CD14-positive monocyte (primary cell): Measurements from ENCODE around the gene CXADR. TPM values are rescaled to one million over a fixed set of nuclear protein-coding genes. Genes with fewer than 3 reads are reported as not detected.

ENCODE experiments used
- DNase-seq, 3 donors: peaks; one replicate each; pipeline ENCODE4 v3.0.0-alpha.2; 2011 to 2022
- H2AFZ ChIP-seq: 2 replicates; pipeline ENCODE4 v1.6.0; 2012; ENCODE audit warnings: mild to moderate bottlenecking, low read depth, low read length, inconsistent platforms; ENCODE audit not compliant: insufficient read depth, poor library complexity, severe bottlenecking
- H3K27ac ChIP-seq, 2 donors: 1 replicate in 1 of 2; 2 replicates in 1 of 2; pipeline ENCODE4 v1.5.1; 2012 to 2013; ENCODE audit warnings: low read length in 2 of 2, control low read depth in 1 of 2, inconsistent platforms in 1 of 2, low read depth in 1 of 2, mild to moderate bottlenecking in 1 of 2
- H3K27me3 ChIP-seq, 2 donors: one replicate each; pipeline versions ENCODE4 v1.6.0 to v1.6.1; 2011 to 2013; ENCODE audit warnings: low read length in 2 of 2; ENCODE audit not compliant: control insufficient read depth in 2 of 2, insufficient read depth in 2 of 2
- H3K36me3 ChIP-seq, 2 donors: replicated peaks in 1 of 2; 1 replicate in 1 of 2; 2 replicates in 1 of 2; pipeline versions ENCODE4 v1.5.1 to v1.6.1; 2012 to 2013; ENCODE audit warnings: low read length in 2 of 2, control low read depth in 1 of 2, inconsistent platforms in 1 of 2, mild to moderate bottlenecking in 1 of 2; ENCODE audit not compliant: insufficient read depth in 2 of 2, control insufficient read depth in 1 of 2
- H3K4me1 ChIP-seq, 2 donors: 1 replicate in 1 of 2; 2 replicates in 1 of 2; pipeline versions ENCODE4 v1.5.1 to v1.6.1; 2012 to 2013; ENCODE audit warnings: low read length in 2 of 2, control low read depth in 1 of 2, inconsistent platforms in 1 of 2, mild to moderate bottlenecking in 1 of 2, moderate library complexity in 1 of 2; ENCODE audit not compliant: insufficient read depth in 2 of 2, control insufficient read depth in 1 of 2
- H3K4me2 ChIP-seq: replicated peaks from 2 replicates; pipeline ENCODE3; 2012; ENCODE audit warnings: low read length, moderate library complexity, mild to moderate bottlenecking; ENCODE audit not compliant: poor library complexity, severe bottlenecking; ENCODE audit errors: extremely low read depth
- H3K4me3 ChIP-seq, 3 experiments: fragments of 200-600 bp in 1 of 3; sonication (generic) in 1 of 3; replicated peaks in 1 of 3; 1 replicate in 2 of 3; 2 replicates in 1 of 3; pipeline ENCODE4 v1.5.1; 2011 to 2013; ENCODE audit warnings: low read length in 3 of 3, mild to moderate bottlenecking in 3 of 3, control low read depth in 2 of 3, low read depth in 2 of 3, inconsistent platforms in 1 of 3, moderate library complexity in 1 of 3
- H3K79me2 ChIP-seq: 2 replicates; pipeline ENCODE4 v1.6.0; 2012; ENCODE audit warnings: mild to moderate bottlenecking, control low read depth, inconsistent platforms, low read length, moderate library complexity; ENCODE audit not compliant: insufficient read depth
- H3K9ac ChIP-seq: 2 replicates; pipeline ENCODE4 v1.6.0; 2017; ENCODE audit warnings: low read length, mild to moderate bottlenecking; ENCODE audit not compliant: insufficient read depth, poor library complexity, severe bottlenecking
- H3K9me3 ChIP-seq, 2 donors: replicated peaks in 1 of 2; 1 replicate in 1 of 2; 2 replicates in 1 of 2; pipeline versions ENCODE4 v1.5.1 to v1.6.1; 2012 to 2013; ENCODE audit warnings: low read length in 2 of 2, control low read depth in 1 of 2; ENCODE audit not compliant: control insufficient read depth in 1 of 2, insufficient read depth in 1 of 2
- H4K20me1 ChIP-seq: 2 replicates; pipeline ENCODE4 v1.6.0; 2012; ENCODE audit warnings: mild to moderate bottlenecking, low read length, control low read depth, moderate library complexity; ENCODE audit not compliant: insufficient read depth
- H3K27ac Mint-ChIP-seq, 7 donors: one replicate each; pipeline ENCODE4 v1.8.0; 2020; ENCODE audit warnings: mild to moderate bottlenecking in 7 of 7, mixed read lengths in 7 of 7, moderate library complexity in 6 of 7, inconsistent platforms in 2 of 7
- H3K27me3 Mint-ChIP-seq, 3 donors: one replicate each; pipeline ENCODE4 v1.8.0; 2021 to 2022; ENCODE audit warnings: low read depth in 3 of 3, mild to moderate bottlenecking in 3 of 3, mixed read lengths in 3 of 3, moderate library complexity in 3 of 3, inconsistent platforms in 1 of 3
- H3K36me3 Mint-ChIP-seq, 2 donors: one replicate each; pipeline ENCODE4 v1.8.0; 2020; ENCODE audit warnings: mixed read lengths in 2 of 2, inconsistent platforms in 1 of 2, mild to moderate bottlenecking in 1 of 2
- H3K4me1 Mint-ChIP-seq: one replicate; pipeline ENCODE4 v1.8.0; 2020; ENCODE audit warnings: mild to moderate bottlenecking, mixed read lengths
- H3K4me3 Mint-ChIP-seq, 2 donors: one replicate each; pipeline ENCODE4 v1.8.0; 2020; ENCODE audit warnings: mild to moderate bottlenecking in 2 of 2, mixed read lengths in 2 of 2, moderate library complexity in 1 of 2
- H3K9me3 Mint-ChIP-seq, 7 donors: one replicate each; pipeline ENCODE4 v1.8.0; 2020 to 2022; ENCODE audit warnings: mixed read lengths in 7 of 7, mild to moderate bottlenecking in 6 of 7, moderate library complexity in 6 of 7, inconsistent platforms in 2 of 7
- CTCF ChIP-seq: fragments of 200-600 bp; IDR thresholded peaks from one replicate; pipeline ENCODE4 v1.8.0; 2022; ENCODE audit warnings: antibody characterized with exemption, mild to moderate bottlenecking
- WGBS: methylation state at CpG from one replicate; pipeline ENCODE4 v1.1.5; 2013; ENCODE audit warnings: missing lambda C conversion rate; ENCODE audit not compliant: insufficient coverage; 5-methylcytosine and 5-hydroxymethylcytosine counted together
- intact Hi-C, 2 donors: fragments of 100-400 bp; cut with micrococcal nuclease; formaldehyde crosslinking; loops; one replicate each; pipeline versions ENCODE4 v1.15.0 to v1.15.1; 2023
- polyA plus RNA-seq, 3 donors: library from polyadenylated mRNA; depleted of rRNA in 1 of 3; unstranded in 2 of 3; stranded (reverse) in 1 of 3; fragments of 300-500 nt in 2 of 3; fragments of >200 nt in 1 of 3; fragmentation: Illumina TruSeq in 2 of 3; gene quantifications; 1 replicate in 2 of 3; 2 replicates in 1 of 3; pipeline ENCODE4 v1.2.3, GENCODE V29; 2012 to 2021

The CXADR gene
- polyA plus RNA-seq, 3 donors = not detected

GRCh38 chr21:17578876-17579275 lies 66.0 kb downstream of the CXADR start:
- no peak overlapping the region for H3K4me3 ChIP-seq
- no peaks in the 10 kb centered on the region for H3K79me2 ChIP-seq
- 100% methylated on average over 1 of the region's 2 CpGs for WGBS
- H3K36me3 Mint-ChIP-seq = no peaks in the 10 kb centered on the region
- no peak overlapping the region for H2AFZ ChIP-seq
- H3K4me2 ChIP-seq = no peak overlapping the region
- H3K36me3 ChIP-seq = no peaks in the 10 kb centered on the region
- no peaks in the 10 kb centered on the region for H3K9me3 ChIP-seq
- H3K4me3 Mint-ChIP-seq = no peak overlapping the region
- H3K9me3 Mint-ChIP-seq = no peaks in the 10 kb centered on the region
- H3K27me3 Mint-ChIP-seq = peaks cover 0 to 16% (median 1%) of the 10 kb centered on the region in 3 donors
- intact Hi-C loops = no loop called here
- H4K20me1 ChIP-seq = no peaks in the 10 kb centered on the region
- TF ChIP-seq CTCF = no peak
- no peak overlapping the region for H3K27ac ChIP-seq
- H3K4me1 Mint-ChIP-seq = no peaks in the 10 kb centered on the region
- H3K27ac Mint-ChIP-seq = no peak overlapping the region
- no peak overlapping the region for H3K9ac ChIP-seq
- DNase-seq = no peak
- no peaks in the 10 kb centered on the region for H3K27me3 ChIP-seq
- no peaks in the 10 kb centered on the region for H3K4me1 ChIP-seq

DNA sequence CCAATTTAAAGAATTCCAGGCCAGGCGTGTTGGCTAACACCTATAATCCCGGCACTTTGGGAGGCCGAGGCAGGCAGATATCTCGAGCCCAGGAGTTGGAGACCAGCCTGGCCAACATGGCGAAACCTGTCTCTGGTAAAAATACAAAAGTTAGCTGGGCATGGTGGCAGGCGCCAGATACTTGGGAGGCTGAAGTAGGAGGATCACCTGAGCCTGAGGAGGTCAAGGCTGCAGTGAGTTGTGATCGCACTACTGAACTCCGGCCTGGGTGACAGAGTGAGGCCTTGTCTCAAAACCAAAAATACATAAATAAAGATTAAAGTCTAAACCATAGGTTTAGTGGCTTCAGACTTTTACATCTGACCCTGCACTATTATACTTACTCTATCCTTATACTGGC lies 67.5 kb downstream of the CXADR start:
- Histone ChIP-seq H2AFZ (no peak overlapping the region), H4K20me1 (no peaks in the 10 kb centered on the region), H3K36me3 (no peaks in the 10 kb centered on the region), H3K79me2 (no peaks in the 10 kb centered on the region), H3K4me2 (no peak overlapping the region), H3K27ac (no peak overlapping the region), H3K4me3 (no peak overlapping the region), H3K9ac (no peak overlapping the region), H3K27me3 (no peaks in the 10 kb centered on the region), H3K4me1 (no peaks in the 10 kb centered on the region), H3K9me3 (no peaks in the 10 kb centered on the region)
- DNase-seq = no peak
- 98% methylated on average over 6 of the region's 8 CpGs for WGBS
- no peak overlapping the region for H3K27ac Mint-ChIP-seq
- peaks cover 0 to 16% (median 0%) of the 10 kb centered on the region in 3 donors for H3K27me3 Mint-ChIP-seq
- intact Hi-C loops = no loop called here
- no peaks in the 10 kb centered on the region for H3K4me1 Mint-ChIP-seq
- H3K4me3 Mint-ChIP-seq = no peak overlapping the region
- H3K9me3 Mint-ChIP-seq = no peaks in the 10 kb centered on the region
- TF ChIP-seq CTCF = no peak
- no peaks in the 10 kb centered on the region for H3K36me3 Mint-ChIP-seq
